Endodermal cell (in vitro differentiated cells): ENCODE results near the gene PXDN. TPM values are rescaled to one million over a fixed set of nuclear protein-coding genes. Genes with fewer than 3 reads are reported as not detected.
"Not testable (repeated sequence)": the region's sequence is repeated elsewhere in the genome, so short reads cannot be mapped to it uniquely, and the experiment has no call there.

Experiments used
- DNase-seq: peaks from one replicate; pipeline ENCODE4 v3.0.0-alpha.2; 2017
- H3K27ac ChIP-seq: 2 replicates; pipeline ENCODE4 v1.5.1; 2013; ENCODE audit warnings: mild to moderate bottlenecking, low read depth, low read length, moderate library complexity
- H3K27me3 ChIP-seq: 2 replicates; pipeline ENCODE4 v1.6.1; 2013; ENCODE audit warnings: mild to moderate bottlenecking, low read length, moderate library complexity; ENCODE audit not compliant: insufficient read depth, control insufficient read depth, poor library complexity, severe bottlenecking
- H3K36me3 ChIP-seq: 2 replicates; pipeline ENCODE4 v1.7.0; 2013; ENCODE audit warnings: mild to moderate bottlenecking, low read length, moderate library complexity; ENCODE audit not compliant: control insufficient read depth, insufficient read depth
- H3K4me1 ChIP-seq: one replicate; pipeline ENCODE4 v1.7.0; 2013; ENCODE audit warnings: low read length; ENCODE audit not compliant: control insufficient read depth, insufficient read depth
- H3K4me3 ChIP-seq: 2 replicates; pipeline ENCODE4 v1.5.1; 2013; ENCODE audit warnings: mild to moderate bottlenecking, low read length, moderate library complexity
- H3K9ac ChIP-seq: 2 replicates; pipeline ENCODE4 v1.6.1; 2013; ENCODE audit warnings: mild to moderate bottlenecking, low read length, moderate library complexity; ENCODE audit not compliant: poor library complexity, severe bottlenecking; ENCODE audit errors: extremely low read depth
- H3K9me3 ChIP-seq: 2 replicates; pipeline ENCODE4 v1.6.1; 2013; ENCODE audit warnings: mild to moderate bottlenecking, low read length, moderate library complexity; ENCODE audit not compliant: control insufficient read depth
- H3K27ac Mint-ChIP-seq: 2 replicates; pipeline ENCODE4 v1.8.0; 2020; ENCODE audit warnings: mixed read lengths
- H3K27me3 Mint-ChIP-seq: 2 replicates; pipeline ENCODE4 v1.8.0; 2021; ENCODE audit warnings: mild to moderate bottlenecking, mixed read lengths; ENCODE audit not compliant: insufficient read depth
- H3K36me3 Mint-ChIP-seq: 2 replicates; pipeline ENCODE4 v1.8.0; 2020; ENCODE audit warnings: low read depth, mixed read lengths
- H3K4me1 Mint-ChIP-seq: 2 replicates; pipeline ENCODE4 v1.8.0; 2020; ENCODE audit warnings: mixed read lengths
- H3K4me3 Mint-ChIP-seq: 2 replicates; pipeline ENCODE4 v1.8.0; 2020; ENCODE audit warnings: mild to moderate bottlenecking, moderate library complexity, mixed read lengths
- H3K9me3 Mint-ChIP-seq: 2 replicates; pipeline ENCODE4 v1.8.0; 2020; ENCODE audit warnings: mild to moderate bottlenecking, mixed read lengths
- CTCF ChIP-seq: fragments of 200-600 bp; sonication (generic); conservative IDR thresholded peaks from 2 replicates; pipeline ENCODE4 v1.5.0; 2021; ENCODE audit warnings: antibody characterized with exemption, mild to moderate bottlenecking
- WGBS, 2 experiments: methylation state at CpG; one replicate each; pipeline versions ENCODE4 v1.1.5 to v1.1.7; 2013; ENCODE audit warnings: missing lambda C conversion rate in 2 of 2, mixed read lengths in 1 of 2; ENCODE audit not compliant: insufficient coverage in 1 of 2, insufficient read length in 1 of 2; 5-methylcytosine and 5-hydroxymethylcytosine counted together
- total RNA-seq, 2 donors: library from RNA; stranded (reverse); fragmentation: NEBNext Ultra II Directional in 1 of 2; extraction: Animal tissue kit (Norgen Biotek cat#: 25700) in 1 of 2; gene quantifications; 2 replicates in 1 of 2; 3 replicates in 1 of 2; pipeline ENCODE4 v1.2.1, GENCODE V29; 2021

PXDN gene
- total RNA-seq, 2 donors from 2014 or later: 212 to 247 TPM

GRCh38 chr2:1782514-1782913 lies 38.2 kb upstream of the PXDN start:
- WGBS, 2 experiments: 89 to 91% methylated on average over 11 of the region's 11 CpGs
- TF ChIP-seq CTCF: no peak
- no peaks in the 10 kb centered on the region for H3K36me3 Mint-ChIP-seq
- Histone ChIP-seq H3K4me3 (no peak overlapping the region), H3K27ac (no peak overlapping the region), H3K36me3 (no peaks in the 10 kb centered on the region), H3K9me3 (no peaks in the 10 kb centered on the region), H3K27me3 (no peaks in the 10 kb centered on the region), H3K4me1 (no peaks in the 10 kb centered on the region), H3K9ac (no peak overlapping the region)
- H3K4me1 Mint-ChIP-seq: peaks cover 8% of the 10 kb centered on the region
- no peak overlapping the region for H3K27ac Mint-ChIP-seq
- no peak for DNase-seq
- no peak overlapping the region for H3K4me3 Mint-ChIP-seq
- no peaks in the 10 kb centered on the region for H3K9me3 Mint-ChIP-seq
- H3K27me3 Mint-ChIP-seq: peaks cover 6% of the 10 kb centered on the region

GRCh38 chr2:1781291-1782080 lies 37.2 kb upstream of the PXDN start:
- H3K27ac ChIP-seq: no peak overlapping the region
- H3K27me3 ChIP-seq: no peaks in the 10 kb centered on the region
- no peak overlapping the region for H3K4me3 ChIP-seq
- Mint-ChIP-seq H3K27me3 (peaks cover 6% of the 10 kb centered on the region), H3K9me3 (no peaks in the 10 kb centered on the region), H3K4me3 (no peak overlapping the region), H3K36me3 (no peaks in the 10 kb centered on the region), H3K27ac (no peak overlapping the region), H3K4me1 (peaks cover 8% of the 10 kb centered on the region)
- H3K4me1 ChIP-seq: no peaks in the 10 kb centered on the region
- H3K9me3 ChIP-seq: no peaks in the 10 kb centered on the region
- no peak overlapping the region for H3K9ac ChIP-seq
- 69 to 76% methylated on average over 10 to 16 of the region's 16 CpGs for WGBS, 2 experiments
- H3K36me3 ChIP-seq: no peaks in the 10 kb centered on the region
- TF ChIP-seq CTCF: no peak
- peak; percentile 69 for DNase-seq

- Mint-ChIP-seq H3K9me3 (no peaks in the 10 kb centered on the region), H3K4me1 (peaks cover 3% of the 10 kb centered on the region), H3K36me3 (no peaks in the 10 kb centered on the region), H3K27ac (no peak overlapping the region), H3K27me3 (peaks cover 6% of the 10 kb centered on the region), H3K4me3 (no peak overlapping the region)
- Histone ChIP-seq H3K27me3 (no peaks in the 10 kb centered on the region), H3K36me3 (no peaks in the 10 kb centered on the region), H3K9me3 (no peaks in the 10 kb centered on the region), H3K9ac (no peak overlapping the region), H3K27ac (no peak overlapping the region), H3K4me3 (no peak overlapping the region), H3K4me1 (no peaks in the 10 kb centered on the region)
- DNase-seq: no peak
- 83 to 92% methylated on average over 2 of the region's 2 CpGs for WGBS, 2 experiments
- TF ChIP-seq CTCF: no peak
These were observed 36.4 kb upstream of the PXDN start for GRCh38 chr2:1780693-1781092.

- H3K9me3 Mint-ChIP-seq, H3K36me3 Mint-ChIP-seq, H3K27ac ChIP-seq: not testable (repeated sequence)
These were observed 35.7 kb upstream of the PXDN start for GRCh38 chr2:1780054-1780453.

More at GRCh38 chr2:1780054-1780453, 35.7 kb upstream of the PXDN start:
- not testable (repeated sequence) for H3K4me1 ChIP-seq, DNase-seq, H3K27me3 ChIP-seq, H3K27me3 Mint-ChIP-seq, H3K4me3 Mint-ChIP-seq, H3K9ac ChIP-seq, H3K4me3 ChIP-seq, H3K9me3 ChIP-seq, H3K4me1 Mint-ChIP-seq, H3K27ac Mint-ChIP-seq, H3K36me3 ChIP-seq
